ENCODE measurements around the gene PTGR2. TPM values are rescaled to one million over a fixed set of nuclear protein-coding genes. Genes with fewer than 3 reads are reported as not detected.

PTGR2 gene
- polyA plus RNA-seq, 1 donor from 2014 or later, result 7.2 TPM

Small RNAs within 50 kb of the gene (small RNA-seq; reads per million reads assigned to genes)
- 0 reads per million in 3 experiments for gene AC005520.4
- 0 to 1.2 (median 0) reads per million in 3 experiments for gene RF00019

Other genes with a start within 250 kb of the PTGR2 start
- gene ACOT6, start 239.3 kb upstream of the PTGR2 start, polyA plus RNA-seq, result not detected in 2 replicates
- 28.7 and 33.4 TPM in 2 replicates for gene DNAL1, start 206.8 kb upstream of the PTGR2 start, polyA plus RNA-seq
- gene PNMA1, start 137.4 kb upstream of the PTGR2 start, polyA plus RNA-seq, result 191 and 205 TPM in 2 replicates
- 63.5 and 73.7 TPM in 2 replicates for gene ZNF410, start 35.0 kb downstream of the PTGR2 start, polyA plus RNA-seq
- gene FAM161B, start 98.3 kb downstream of the PTGR2 start, polyA plus RNA-seq, result 12.2 and 14.2 TPM in 2 replicates
- 82.3 and 95.6 TPM in 2 replicates for gene COQ6, start 98.5 kb downstream of the PTGR2 start, polyA plus RNA-seq
- gene ENTPD5, start 167.5 kb downstream of the PTGR2 start, polyA plus RNA-seq, result 3.7 and 5.7 TPM in 2 replicates
- 47.7 and 51.4 TPM in 2 replicates for gene BBOF1, start 167.5 kb downstream of the PTGR2 start, polyA plus RNA-seq
- gene ALDH6A1, start 232.6 kb downstream of the PTGR2 start, polyA plus RNA-seq, result 11.1 and 16.8 TPM in 2 replicates
- 50.8 and 57.9 TPM in 2 replicates for gene LIN52, start 233.1 kb downstream of the PTGR2 start, polyA plus RNA-seq

Measured in neural cell (in vitro differentiated cells).